ENCODE data around the gene DLX5. TPM values are rescaled to one million over a fixed set of nuclear protein-coding genes. Genes with fewer than 3 reads are reported as not detected.

DLX5 gene
- total and polyA plus RNA-seq, 2 experiments from 2014 or later: not detected

DNA sequence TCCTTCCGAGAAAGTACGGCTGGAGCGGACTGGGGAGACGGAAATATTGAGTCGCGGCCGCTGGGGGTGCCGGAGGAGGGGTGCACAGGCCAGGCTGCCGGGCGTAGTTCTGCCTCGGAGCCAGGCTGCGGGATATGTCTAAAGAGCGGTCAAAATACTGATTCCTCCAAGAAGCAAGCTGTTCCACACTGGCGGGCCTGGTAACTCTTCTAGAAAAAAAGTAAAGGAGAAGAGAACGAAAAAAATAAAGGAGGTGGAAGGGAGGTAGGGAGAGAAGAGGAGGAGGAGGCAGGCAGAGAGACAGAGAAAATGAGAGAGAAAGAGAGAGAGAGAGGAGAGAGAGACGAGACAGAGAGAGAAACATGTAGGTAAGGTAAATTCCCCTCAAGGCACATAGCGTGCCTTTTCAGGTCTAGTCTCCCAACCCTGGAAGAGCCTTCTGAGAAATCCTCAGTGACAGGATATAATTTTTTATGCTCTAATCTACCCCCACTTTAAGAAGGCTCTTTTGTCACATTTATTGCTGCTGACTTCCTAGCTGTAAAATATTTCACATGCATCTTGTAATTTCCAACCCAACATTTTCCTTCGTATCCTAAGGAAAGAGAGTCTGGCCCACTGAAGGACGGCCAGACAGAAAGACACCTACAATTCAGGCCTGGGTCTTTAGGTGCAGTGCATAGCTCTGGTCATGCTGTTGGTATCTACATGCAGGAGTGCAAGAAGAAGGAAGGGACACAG, 5.7 kb downstream of the DLX5 start:
- Histone ChIP-seq H3K27ac (no peak overlapping the region), H3K79me2 (ENCODE audit: insufficient read depth) (no peaks in the 10 kb centered on the region), H3K4me1 (ENCODE audit: insufficient read depth) (no peaks in the 10 kb centered on the region), H3K27me3 (replicated peaks; ENCODE audit: insufficient read depth) (peaks cover 98% of the 10 kb centered on the region), H2AFZ (no peak overlapping the region), H4K20me1 (ENCODE audit: insufficient read depth) (no peaks in the 10 kb centered on the region), H3K4me2 (ENCODE audit: unreplicated experiment) (no peak overlapping the region), H3K9ac (no peak overlapping the region), H3K4me3 (no peak overlapping the region), H3K9me2 (ENCODE audit: insufficient read depth) (no peaks in the 10 kb centered on the region), H3F3A (ENCODE audit: insufficient read depth) (no peaks in the 10 kb centered on the region), H3K36me3 (ENCODE audit: low read depth) (no peaks in the 10 kb centered on the region), H3K9me3 (ENCODE audit: low read depth) (no peaks in the 10 kb centered on the region)
- WGBS, 2 experiments (ENCODE audit: low coverage in 1 of 2, low lambda C conversion rate in 2 of 2, missing lambda C conversion rate in 2 of 2): 4 to 9% methylated on average over 17 to 19 of the region's 19 CpGs
- no peak for DNase-seq
- in situ Hi-C loops (cut with MboI): no loop called here
- TF ChIP-seq EZH2 (IDR thresholded peaks at IDR 0.05; ENCODE audit: insufficient read depth, poor library complexity, severe bottlenecking) (peak; percentile 73), EZH2phosphoT487 (IDR thresholded peaks at IDR 0.05; ENCODE audit: insufficient read depth, low read depth) (no peak)

- DNase-seq: no peak
- in situ Hi-C loops (cut with MboI): no loop called here
- TF ChIP-seq EZH2 (IDR thresholded peaks at IDR 0.05; ENCODE audit: insufficient read depth, poor library complexity, severe bottlenecking) (peak; percentile 65), EZH2phosphoT487 (IDR thresholded peaks at IDR 0.05; ENCODE audit: insufficient read depth, low read depth) (0 out of 2 replicates have a peak, but pooled peaks have one; percentile 45)
- H3K27me3 ChIP-seq (replicated peaks; ENCODE audit: insufficient read depth): peaks cover 98% of the 10 kb centered on the region
- no peak overlapping the region for H3K4me3 ChIP-seq
- no peak overlapping the region for H2AFZ ChIP-seq
- H3F3A ChIP-seq (ENCODE audit: insufficient read depth): no peaks in the 10 kb centered on the region
- H3K79me2 ChIP-seq (ENCODE audit: insufficient read depth): no peaks in the 10 kb centered on the region
- H3K9me2 ChIP-seq (ENCODE audit: insufficient read depth): no peaks in the 10 kb centered on the region
- H3K4me2 ChIP-seq (ENCODE audit: unreplicated experiment): no peak overlapping the region
- H3K9ac ChIP-seq: no peak overlapping the region
- no peaks in the 10 kb centered on the region for H3K9me3 ChIP-seq (ENCODE audit: low read depth)
- 3% methylated on average over 19 to 22 of the region's 22 CpGs for WGBS, 2 experiments (ENCODE audit: low coverage in 1 of 2, low lambda C conversion rate in 2 of 2, missing lambda C conversion rate in 2 of 2)
- no peak overlapping the region for H3K27ac ChIP-seq
- H3K4me1 ChIP-seq (ENCODE audit: insufficient read depth): no peaks in the 10 kb centered on the region
- H3K36me3 ChIP-seq (ENCODE audit: low read depth): no peaks in the 10 kb centered on the region
- no peaks in the 10 kb centered on the region for H4K20me1 ChIP-seq (ENCODE audit: insufficient read depth)
These were observed 6.5 kb downstream of the DLX5 start for GRCh38 chr7:97018126-97018601.

GRCh38 chr7:97017192-97018125, 7.2 kb downstream of the DLX5 start:
- Histone ChIP-seq H3K9ac (no peak overlapping the region), H3F3A (ENCODE audit: insufficient read depth) (no peaks in the 10 kb centered on the region), H3K27me3 (replicated peaks; ENCODE audit: insufficient read depth) (peaks cover 96% of the 10 kb centered on the region), H4K20me1 (ENCODE audit: insufficient read depth) (no peaks in the 10 kb centered on the region), H3K79me2 (ENCODE audit: insufficient read depth) (no peaks in the 10 kb centered on the region), H3K4me2 (ENCODE audit: unreplicated experiment) (no peak overlapping the region), H3K4me3 (no peak overlapping the region), H3K36me3 (ENCODE audit: low read depth) (no peaks in the 10 kb centered on the region), H3K9me2 (ENCODE audit: insufficient read depth) (no peaks in the 10 kb centered on the region), H2AFZ (no peak overlapping the region), H3K4me1 (ENCODE audit: insufficient read depth) (no peaks in the 10 kb centered on the region), H3K9me3 (ENCODE audit: low read depth) (no peaks in the 10 kb centered on the region), H3K27ac (no peak overlapping the region)
- WGBS, 2 experiments (ENCODE audit: low coverage in 1 of 2, low lambda C conversion rate in 2 of 2, missing lambda C conversion rate in 2 of 2): 9 to 10% methylated on average over 35 to 37 of the region's 37 CpGs
- TF ChIP-seq EZH2 (IDR thresholded peaks at IDR 0.05; ENCODE audit: insufficient read depth, poor library complexity, severe bottlenecking) (peak; percentile 87), EZH2phosphoT487 (IDR thresholded peaks at IDR 0.05; ENCODE audit: insufficient read depth, low read depth) (no peak)
- in situ Hi-C loops (cut with MboI): no loop called here
- DNase-seq: no peak

DNA sequence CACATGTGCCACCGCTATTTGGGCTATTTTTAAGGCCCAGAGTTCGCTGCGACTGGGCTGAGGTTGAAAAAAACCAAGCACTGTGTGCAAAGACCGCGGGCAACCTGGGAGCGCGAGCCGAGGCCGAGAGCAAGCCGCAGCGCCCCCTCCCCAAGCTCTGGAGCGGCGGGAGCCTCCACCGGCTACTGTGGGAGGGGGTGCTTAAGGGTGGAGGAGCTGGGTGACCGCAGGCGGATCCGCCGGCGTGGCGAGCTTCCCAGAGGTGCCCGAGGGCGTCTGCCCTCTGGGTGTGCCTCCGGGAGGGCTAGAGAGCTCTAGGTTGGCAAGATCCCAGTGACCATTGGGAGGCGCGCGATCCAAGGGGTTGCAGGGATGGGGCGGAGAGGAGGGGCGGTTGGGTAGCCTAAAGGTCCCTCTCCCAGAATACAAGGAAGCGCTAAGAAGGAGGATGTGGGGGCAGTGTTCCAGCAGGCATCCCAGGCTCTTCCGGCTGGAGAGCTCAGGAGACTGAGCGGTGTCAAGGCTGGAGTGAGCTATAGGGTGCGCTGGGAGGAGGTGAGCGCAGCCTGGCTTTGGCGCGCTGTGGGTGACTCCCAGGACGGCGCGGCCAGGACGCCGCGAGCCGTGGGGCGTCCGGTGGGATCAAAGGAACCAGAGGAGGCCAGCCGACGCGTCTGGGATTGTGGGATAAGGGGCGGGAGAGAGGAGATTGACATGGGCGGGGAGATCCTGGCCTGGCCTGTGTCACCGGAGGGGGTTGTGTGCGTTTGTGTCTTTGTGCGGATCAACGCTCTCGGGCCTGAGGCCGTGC, 8.0 kb downstream of the DLX5 start:
- no peaks in the 10 kb centered on the region for H3K9me3 ChIP-seq (ENCODE audit: low read depth)
- no peaks in the 10 kb centered on the region for H4K20me1 ChIP-seq (ENCODE audit: insufficient read depth)
- H3K9ac ChIP-seq: no peak overlapping the region
- no peaks in the 10 kb centered on the region for H3K4me1 ChIP-seq (ENCODE audit: insufficient read depth)
- DNase-seq: no peak
- H3K4me3 ChIP-seq: no peak overlapping the region
- H3K36me3 ChIP-seq (ENCODE audit: low read depth): no peaks in the 10 kb centered on the region
- H3K4me2 ChIP-seq (ENCODE audit: unreplicated experiment): no peak overlapping the region
- in situ Hi-C loops (cut with MboI): no loop called here
- TF ChIP-seq EZH2 (IDR thresholded peaks at IDR 0.05; ENCODE audit: insufficient read depth, poor library complexity, severe bottlenecking) (no peak), EZH2phosphoT487 (IDR thresholded peaks at IDR 0.05; ENCODE audit: insufficient read depth, low read depth) (no peak)
- H2AFZ ChIP-seq: no peak overlapping the region
- H3K9me2 ChIP-seq (ENCODE audit: insufficient read depth): no peaks in the 10 kb centered on the region
- peaks cover 96% of the 10 kb centered on the region for H3K27me3 ChIP-seq (replicated peaks; ENCODE audit: insufficient read depth)
- 2 to 3% methylated on average over 49 to 52 of the region's 55 CpGs for WGBS, 2 experiments (ENCODE audit: low coverage in 1 of 2, low lambda C conversion rate in 2 of 2, missing lambda C conversion rate in 2 of 2)
- no peaks in the 10 kb centered on the region for H3F3A ChIP-seq (ENCODE audit: insufficient read depth)
- H3K27ac ChIP-seq: no peak overlapping the region
- H3K79me2 ChIP-seq (ENCODE audit: insufficient read depth): no peaks in the 10 kb centered on the region
